ENCODE data around the gene XRCC1. TPM values are rescaled to one million over a fixed set of nuclear protein-coding genes. Genes with fewer than 3 reads are reported as not detected.
A peak's percentile ranks its signal among the peaks of the same experiment; 100 is the strongest.

Gene XRCC1
- total RNA-seq, 1 donor from 2014 or later: 14.6 TPM

DNA sequence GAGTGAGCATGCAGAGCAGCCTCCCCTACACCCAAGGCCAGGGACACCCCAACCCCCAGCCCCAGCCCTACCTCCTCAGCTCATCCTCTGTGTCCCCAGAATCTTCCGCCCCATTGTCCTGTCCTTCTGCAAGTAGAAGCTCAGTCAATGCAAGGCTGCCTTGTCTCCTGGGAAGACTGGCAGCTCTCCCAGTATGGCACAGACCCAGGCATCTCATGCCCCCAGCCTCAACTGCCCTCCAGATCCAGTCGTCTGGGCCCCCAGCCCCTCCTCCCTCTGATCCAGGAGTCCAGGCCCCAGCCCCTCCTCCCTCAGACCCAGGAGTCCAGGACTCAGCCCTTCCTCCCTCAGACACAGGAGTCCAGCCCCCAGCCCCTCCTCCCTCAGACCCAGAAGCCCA, 29.3 kb downstream of the XRCC1 start:
- H3K27ac Mint-ChIP-seq (ENCODE audit: unreplicated experiment): no peak overlapping the region
- H3K79me2 ChIP-seq (ENCODE audit: insufficient read depth, low read length): no peaks in the 10 kb centered on the region
- no peak overlapping the region for H3K4me3 Mint-ChIP-seq (ENCODE audit: unreplicated experiment)
- H3K36me3 Mint-ChIP-seq (ENCODE audit: low read depth, unreplicated experiment): peaks cover 27% of the 10 kb centered on the region
- no peak overlapping the region for H3K4me3 ChIP-seq (ENCODE audit: insufficient read depth, low read depth, low read length)
- H3K27me3 ChIP-seq (ENCODE audit: insufficient read depth, low read length): no peaks in the 10 kb centered on the region
- DNase-seq (ENCODE audit: low read depth) (no peak), FAIRE-seq (no peak)
- no peak overlapping the region for H3K9ac ChIP-seq (ENCODE audit: low read length)
- no peak overlapping the region for H3K27ac ChIP-seq (ENCODE audit: low read depth, low read length)
- H3K9me3 Mint-ChIP-seq (ENCODE audit: unreplicated experiment): no peaks in the 10 kb centered on the region
- no peaks in the 10 kb centered on the region for H3K27me3 Mint-ChIP-seq (ENCODE audit: low read depth, unreplicated experiment)
- no peaks in the 10 kb centered on the region for H3K9me3 ChIP-seq (ENCODE audit: insufficient read depth, low read depth, low read length)
- H3K4me2 ChIP-seq (ENCODE audit: low read length): no peak overlapping the region
- no peak overlapping the region for H2AFZ ChIP-seq (ENCODE audit: low read depth, low read length)
- no peak for TF ChIP-seq EZH2 (IDR thresholded peaks at IDR 0.05; ENCODE audit: insufficient read depth, low read length)
- TF ChIP-seq, protein P1, sequence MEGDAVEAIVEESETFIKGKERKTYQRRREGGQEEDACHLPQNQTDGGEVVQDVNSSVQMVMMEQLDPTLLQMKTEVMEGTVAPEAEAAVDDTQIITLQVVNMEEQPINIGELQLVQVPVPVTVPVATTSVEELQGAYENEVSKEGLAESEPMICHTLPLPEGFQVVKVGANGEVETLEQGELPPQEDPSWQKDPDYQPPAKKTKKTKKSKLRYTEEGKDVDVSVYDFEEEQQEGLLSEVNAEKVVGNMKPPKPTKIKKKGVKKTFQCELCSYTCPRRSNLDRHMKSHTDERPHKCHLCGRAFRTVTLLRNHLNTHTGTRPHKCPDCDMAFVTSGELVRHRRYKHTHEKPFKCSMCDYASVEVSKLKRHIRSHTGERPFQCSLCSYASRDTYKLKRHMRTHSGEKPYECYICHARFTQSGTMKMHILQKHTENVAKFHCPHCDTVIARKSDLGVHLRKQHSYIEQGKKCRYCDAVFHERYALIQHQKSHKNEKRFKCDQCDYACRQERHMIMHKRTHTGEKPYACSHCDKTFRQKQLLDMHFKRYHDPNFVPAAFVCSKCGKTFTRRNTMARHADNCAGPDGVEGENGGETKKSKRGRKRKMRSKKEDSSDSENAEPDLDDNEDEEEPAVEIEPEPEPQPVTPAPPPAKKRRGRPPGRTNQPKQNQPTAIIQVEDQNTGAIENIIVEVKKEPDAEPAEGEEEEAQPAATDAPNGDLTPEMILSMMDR (IDR thresholded peaks at IDR 0.05; ENCODE audit: insufficient read depth, low read depth, low read length): no peak
- H3K4me1 Mint-ChIP-seq (ENCODE audit: low read depth, unreplicated experiment): no peaks in the 10 kb centered on the region
- no peaks in the 10 kb centered on the region for H3K4me1 ChIP-seq (ENCODE audit: insufficient read depth, low read length)
- peaks cover 21% of the 10 kb centered on the region for H3K36me3 ChIP-seq (ENCODE audit: insufficient read depth, low read length)
- no peaks in the 10 kb centered on the region for H4K20me1 ChIP-seq (ENCODE audit: insufficient read depth, low read length)

DNA sequence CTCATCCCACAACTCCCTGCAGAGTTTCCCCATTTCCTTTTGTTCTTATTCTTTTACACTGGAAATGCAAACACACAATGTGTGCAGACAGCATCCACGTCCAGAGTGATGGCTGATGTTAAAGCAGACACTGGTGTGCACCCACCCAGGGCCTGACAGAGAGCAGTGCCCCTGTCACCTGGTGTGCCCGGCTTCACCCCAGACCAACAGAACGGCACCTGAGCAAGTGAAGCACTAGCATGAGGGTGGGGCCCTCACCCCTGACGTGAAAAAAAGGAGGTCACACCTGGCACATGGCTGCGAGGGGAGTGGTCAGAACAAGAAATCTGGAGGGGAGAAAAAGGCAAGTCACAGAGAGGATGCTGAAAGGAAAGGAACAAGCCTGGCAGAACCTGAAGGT, 30.1 kb downstream of the XRCC1 start:
- peak overlapping the region; percentile 28 for H3K27ac Mint-ChIP-seq (ENCODE audit: unreplicated experiment)
- H3K36me3 Mint-ChIP-seq (ENCODE audit: low read depth, unreplicated experiment): peaks cover 27% of the 10 kb centered on the region
- H3K27me3 ChIP-seq (ENCODE audit: insufficient read depth, low read length): no peaks in the 10 kb centered on the region
- H2AFZ ChIP-seq (ENCODE audit: low read depth, low read length): no peak overlapping the region
- no peak overlapping the region for H3K4me3 Mint-ChIP-seq (ENCODE audit: unreplicated experiment)
- FAIRE-seq: no peak
- H3K36me3 ChIP-seq (ENCODE audit: insufficient read depth, low read length): peaks cover 18% of the 10 kb centered on the region
- no peak overlapping the region for H3K4me2 ChIP-seq (ENCODE audit: low read length)
- no peak for TF ChIP-seq EZH2 (IDR thresholded peaks at IDR 0.05; ENCODE audit: insufficient read depth, low read length)
- TF ChIP-seq, protein P1 (IDR thresholded peaks at IDR 0.05; ENCODE audit: insufficient read depth, low read depth, low read length): no peak
- H3K4me3 ChIP-seq (ENCODE audit: insufficient read depth, low read depth, low read length): no peak overlapping the region
- no peaks in the 10 kb centered on the region for H3K9me3 Mint-ChIP-seq (ENCODE audit: unreplicated experiment)
- no peaks in the 10 kb centered on the region for H3K4me1 Mint-ChIP-seq (ENCODE audit: low read depth, unreplicated experiment)
- no peaks in the 10 kb centered on the region for H3K27me3 Mint-ChIP-seq (ENCODE audit: low read depth, unreplicated experiment)
- no peaks in the 10 kb centered on the region for H3K9me3 ChIP-seq (ENCODE audit: insufficient read depth, low read depth, low read length)
- DNase-seq (ENCODE audit: low read depth): no peak
- H3K27ac ChIP-seq (ENCODE audit: low read depth, low read length): no peak overlapping the region
- H4K20me1 ChIP-seq (ENCODE audit: insufficient read depth, low read length): no peaks in the 10 kb centered on the region
- H3K4me1 ChIP-seq (ENCODE audit: insufficient read depth, low read length): no peaks in the 10 kb centered on the region
- no peaks in the 10 kb centered on the region for H3K79me2 ChIP-seq (ENCODE audit: insufficient read depth, low read length)
- H3K9ac ChIP-seq (ENCODE audit: low read length): no peak overlapping the region

DNA sequence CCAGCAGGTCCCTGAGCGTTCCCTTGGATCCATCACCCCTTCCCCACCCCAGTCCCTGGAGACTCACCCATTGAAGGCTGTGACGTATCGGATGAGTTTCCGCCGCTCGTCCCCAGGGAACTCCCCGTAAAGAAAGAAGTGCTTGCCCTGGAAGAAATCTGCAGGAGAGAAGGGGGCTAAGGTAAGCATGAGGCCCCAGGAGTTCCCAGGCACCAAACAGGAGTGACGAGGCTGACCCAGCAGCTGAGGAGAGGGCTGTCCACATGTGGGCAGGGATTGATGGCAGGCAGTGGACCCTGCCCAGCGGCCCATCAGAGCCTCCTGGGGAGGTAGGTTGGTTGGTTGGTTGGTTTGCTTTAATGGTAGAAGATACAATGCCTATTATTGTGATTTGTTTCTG, 31.2 kb downstream of the XRCC1 start:
- Mint-ChIP-seq H3K4me1 (ENCODE audit: low read depth, unreplicated experiment) (no peaks in the 10 kb centered on the region), H3K9me3 (ENCODE audit: unreplicated experiment) (peaks cover 3% of the 10 kb centered on the region), H3K27ac (ENCODE audit: unreplicated experiment) (no peak overlapping the region), H3K36me3 (ENCODE audit: low read depth, unreplicated experiment) (peaks cover 30% of the 10 kb centered on the region), H3K27me3 (ENCODE audit: low read depth, unreplicated experiment) (no peaks in the 10 kb centered on the region), H3K4me3 (ENCODE audit: unreplicated experiment) (no peak overlapping the region)
- FAIRE-seq: no peak
- H3K9me3 ChIP-seq (ENCODE audit: insufficient read depth, low read depth, low read length): no peaks in the 10 kb centered on the region
- no peak overlapping the region for H2AFZ ChIP-seq (ENCODE audit: low read depth, low read length)
- no peaks in the 10 kb centered on the region for H3K4me1 ChIP-seq (ENCODE audit: insufficient read depth, low read length)
- no peaks in the 10 kb centered on the region for H3K79me2 ChIP-seq (ENCODE audit: insufficient read depth, low read length)
- H3K27ac ChIP-seq (ENCODE audit: low read depth, low read length): no peak overlapping the region
- H3K4me3 ChIP-seq (ENCODE audit: insufficient read depth, low read depth, low read length): no peak overlapping the region
- no peaks in the 10 kb centered on the region for H4K20me1 ChIP-seq (ENCODE audit: insufficient read depth, low read length)
- no peak for TF ChIP-seq EZH2 (IDR thresholded peaks at IDR 0.05; ENCODE audit: insufficient read depth, low read length)
- H3K27me3 ChIP-seq (ENCODE audit: insufficient read depth, low read length): no peaks in the 10 kb centered on the region
- H3K9ac ChIP-seq (ENCODE audit: low read length): no peak overlapping the region
- H3K36me3 ChIP-seq (ENCODE audit: insufficient read depth, low read length): peaks cover 21% of the 10 kb centered on the region
- no peak overlapping the region for H3K4me2 ChIP-seq (ENCODE audit: low read length)
- no peak for DNase-seq (ENCODE audit: low read depth)
